HG02678 (cell line): ENCODE data around the gene SFXN4.
A peak's percentile ranks its signal among the peaks of the same experiment; 100 is the strongest.

Experiments
- ATAC-seq: cut with Tn5 transposase; IDR thresholded peaks from one replicate; pipeline ENCODE4 v1.9.1; 2021; ENCODE audit warnings: mild to moderate bottlenecking, moderate library complexity; ENCODE audit not compliant: unreplicated experiment

SFXN4 gene

GRCh38 chr10:119165171-119166117 is at the start of gene SFXN4:
SFXN4 (minus strand) TSS chr10:119165714; CDS start chr10:119165647, 67 bp downstream.
- peak; percentile 91 for ATAC-seq

- no peak for ATAC-seq
Observed at GRCh38 chr10:119211625-119212441, 46.3 kb upstream of the SFXN4 start.

- no peak for ATAC-seq
Observed at GRCh38 chr10:119211176-119211575, 45.7 kb upstream of the SFXN4 start.

- ATAC-seq: no peak
Observed at GRCh38 chr10:119210633-119211032, 45.1 kb upstream of the SFXN4 start.

GRCh38 chr10:119209736-119210355 is 44.3 kb upstream of the SFXN4 start:
- no peak for ATAC-seq

- ATAC-seq: no peak
Observed at GRCh38 chr10:119209035-119209735, 43.7 kb upstream of the SFXN4 start.

- no peak for ATAC-seq
Observed at GRCh38 chr10:119208553-119208940, 43.0 kb upstream of the SFXN4 start.

GRCh38 chr10:119207713-119208552 is 42.4 kb upstream of the SFXN4 start:
- ATAC-seq: peak; percentile 0

- ATAC-seq: peak; percentile 73
Observed at GRCh38 chr10:119207366-119207666, 41.8 kb upstream of the SFXN4 start, which contains the start of gene GRK5. GRK5 (plus strand) TSS chr10:119207571; CDS start chr10:119207918, 347 bp downstream.

GRCh38 chr10:119206603-119207365 is 41.3 kb upstream of the SFXN4 start:
- ATAC-seq: peak; percentile 54

GRCh38 chr10:119205894-119206602 is 40.5 kb upstream of the SFXN4 start:
- ATAC-seq: peak; percentile 21

- no peak for ATAC-seq
Observed at GRCh38 chr10:119203006-119203405, 37.5 kb upstream of the SFXN4 start.

GRCh38 chr10:119201233-119201632 is 35.7 kb upstream of the SFXN4 start:
- ATAC-seq: no peak

GRCh38 chr10:119199231-119199992 is 33.9 kb upstream of the SFXN4 start:
- no peak for ATAC-seq

GRCh38 chr10:119198438-119198837 is 32.9 kb upstream of the SFXN4 start:
- ATAC-seq: no peak

GRCh38 chr10:119197921-119198320 is 32.4 kb upstream of the SFXN4 start:
- ATAC-seq: no peak

GRCh38 chr10:119191881-119192280 is 26.4 kb upstream of the SFXN4 start:
- ATAC-seq: no peak
